LNCaP clone FGC (cell line): Measurements from ENCODE around the gene C1QL1.

Source experiments
- DNase-seq: peaks from one replicate; pipeline ENCODE4 v3.0.0-alpha.2; 2011; ENCODE audit warnings: low read depth
- H3K4me3 ChIP-seq: 2 replicates; pipeline ENCODE4 v1.5.1; 2011; ENCODE audit warnings: mild to moderate bottlenecking, low read depth, low read length, control low read depth
- TF ChIP-seq, protein P1 (sequence below): IDR thresholded peaks from 2 replicates; pipeline ENCODE4 v1.5.1; 2012; ENCODE audit warnings: mild to moderate bottlenecking; ENCODE audit not compliant: control insufficient read depth, insufficient read depth; ENCODE audit errors: extremely low read depth

C1QL1 gene

DNA sequence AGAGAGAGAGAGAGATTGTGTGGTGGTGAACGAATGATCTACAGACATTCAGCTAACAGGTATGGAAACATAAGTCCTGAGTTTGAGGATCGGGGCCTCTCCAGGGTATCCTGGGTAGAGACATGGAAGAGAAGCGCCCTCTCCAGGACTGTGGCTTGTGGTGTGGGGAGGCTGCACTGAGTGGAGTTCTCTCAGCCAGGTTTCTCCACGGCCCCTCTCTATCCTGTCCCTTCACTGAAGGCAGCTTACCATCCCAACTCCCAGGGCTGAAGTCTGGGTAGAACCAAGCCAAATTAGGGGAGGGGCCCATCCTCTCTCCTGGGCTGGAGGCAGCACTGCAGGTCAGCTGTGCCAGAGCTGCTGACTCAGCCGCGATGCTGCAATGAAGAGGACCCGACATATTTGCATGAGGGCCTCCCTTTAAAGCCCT lies 6.2 kb downstream of the C1QL1 start:
- H3K4me3 ChIP-seq = no peak overlapping the region
- DNase-seq = no peak

DNA sequence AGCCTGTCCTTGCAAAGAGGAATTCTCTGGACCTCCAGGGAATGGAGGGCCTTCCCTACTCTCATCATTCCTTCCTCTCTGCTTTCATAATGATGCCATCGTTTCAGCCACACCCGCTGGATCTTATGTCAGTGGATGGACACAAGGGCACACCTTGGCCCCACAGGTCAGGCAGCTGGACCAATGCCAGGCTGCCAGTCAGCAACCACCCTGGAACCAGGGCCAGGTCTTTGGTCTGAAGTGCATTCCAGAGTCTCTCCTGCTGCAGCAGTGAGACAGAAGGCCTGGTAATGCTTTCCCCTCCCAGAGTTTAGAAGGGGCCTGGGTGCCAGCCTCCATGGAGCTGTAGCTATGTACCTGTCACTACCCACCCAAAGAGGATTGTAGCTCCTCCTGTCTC lies 7.4 kb downstream of the C1QL1 start:
- no peak for DNase-seq
- no peak overlapping the region for H3K4me3 ChIP-seq
- TF ChIP-seq, protein P1, sequence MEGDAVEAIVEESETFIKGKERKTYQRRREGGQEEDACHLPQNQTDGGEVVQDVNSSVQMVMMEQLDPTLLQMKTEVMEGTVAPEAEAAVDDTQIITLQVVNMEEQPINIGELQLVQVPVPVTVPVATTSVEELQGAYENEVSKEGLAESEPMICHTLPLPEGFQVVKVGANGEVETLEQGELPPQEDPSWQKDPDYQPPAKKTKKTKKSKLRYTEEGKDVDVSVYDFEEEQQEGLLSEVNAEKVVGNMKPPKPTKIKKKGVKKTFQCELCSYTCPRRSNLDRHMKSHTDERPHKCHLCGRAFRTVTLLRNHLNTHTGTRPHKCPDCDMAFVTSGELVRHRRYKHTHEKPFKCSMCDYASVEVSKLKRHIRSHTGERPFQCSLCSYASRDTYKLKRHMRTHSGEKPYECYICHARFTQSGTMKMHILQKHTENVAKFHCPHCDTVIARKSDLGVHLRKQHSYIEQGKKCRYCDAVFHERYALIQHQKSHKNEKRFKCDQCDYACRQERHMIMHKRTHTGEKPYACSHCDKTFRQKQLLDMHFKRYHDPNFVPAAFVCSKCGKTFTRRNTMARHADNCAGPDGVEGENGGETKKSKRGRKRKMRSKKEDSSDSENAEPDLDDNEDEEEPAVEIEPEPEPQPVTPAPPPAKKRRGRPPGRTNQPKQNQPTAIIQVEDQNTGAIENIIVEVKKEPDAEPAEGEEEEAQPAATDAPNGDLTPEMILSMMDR = no peak

More for the DNA sequence above, 6.2 kb downstream of the C1QL1 start:
- TF ChIP-seq, protein P1 = no peak

DNA sequence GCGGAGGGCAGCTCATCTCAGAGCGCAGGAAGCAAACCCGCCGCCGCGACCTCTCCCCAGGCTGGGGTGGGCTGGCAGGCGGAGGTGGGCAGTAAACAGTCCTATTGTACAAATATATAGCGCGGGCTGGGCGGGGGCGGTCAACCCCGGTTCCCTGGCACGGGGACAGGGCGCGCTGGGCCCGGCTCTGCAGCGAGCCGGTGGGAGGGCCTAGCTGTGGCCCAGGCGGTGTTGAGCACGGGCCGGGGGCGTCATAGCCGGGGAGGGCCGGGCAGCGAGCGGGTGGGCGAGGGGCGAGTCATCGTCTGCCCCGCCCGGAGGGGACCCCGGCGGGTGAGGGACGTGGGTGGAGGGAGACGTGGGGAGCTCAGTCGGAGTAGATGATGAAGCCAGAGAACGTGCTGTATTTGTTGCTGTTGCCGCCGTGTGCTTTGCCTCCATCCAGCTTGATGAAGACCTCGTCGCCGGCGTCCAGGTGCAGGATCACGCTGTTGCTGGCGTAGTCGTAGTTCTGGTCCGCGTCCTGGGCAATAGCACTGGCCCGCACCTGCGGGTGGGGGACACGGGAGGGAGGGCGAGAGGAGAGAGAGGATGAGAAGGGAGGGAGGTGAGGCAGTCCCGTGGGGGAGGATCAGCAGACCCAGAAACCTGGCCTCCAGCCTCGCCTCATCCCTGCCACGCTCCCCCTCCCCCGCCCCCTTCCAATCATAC lies 8.1 kb downstream of the C1QL1 start:
- H3K4me3 ChIP-seq = no peak overlapping the region
- TF ChIP-seq, protein P1 = no peak
- no peak for DNase-seq

DNA sequence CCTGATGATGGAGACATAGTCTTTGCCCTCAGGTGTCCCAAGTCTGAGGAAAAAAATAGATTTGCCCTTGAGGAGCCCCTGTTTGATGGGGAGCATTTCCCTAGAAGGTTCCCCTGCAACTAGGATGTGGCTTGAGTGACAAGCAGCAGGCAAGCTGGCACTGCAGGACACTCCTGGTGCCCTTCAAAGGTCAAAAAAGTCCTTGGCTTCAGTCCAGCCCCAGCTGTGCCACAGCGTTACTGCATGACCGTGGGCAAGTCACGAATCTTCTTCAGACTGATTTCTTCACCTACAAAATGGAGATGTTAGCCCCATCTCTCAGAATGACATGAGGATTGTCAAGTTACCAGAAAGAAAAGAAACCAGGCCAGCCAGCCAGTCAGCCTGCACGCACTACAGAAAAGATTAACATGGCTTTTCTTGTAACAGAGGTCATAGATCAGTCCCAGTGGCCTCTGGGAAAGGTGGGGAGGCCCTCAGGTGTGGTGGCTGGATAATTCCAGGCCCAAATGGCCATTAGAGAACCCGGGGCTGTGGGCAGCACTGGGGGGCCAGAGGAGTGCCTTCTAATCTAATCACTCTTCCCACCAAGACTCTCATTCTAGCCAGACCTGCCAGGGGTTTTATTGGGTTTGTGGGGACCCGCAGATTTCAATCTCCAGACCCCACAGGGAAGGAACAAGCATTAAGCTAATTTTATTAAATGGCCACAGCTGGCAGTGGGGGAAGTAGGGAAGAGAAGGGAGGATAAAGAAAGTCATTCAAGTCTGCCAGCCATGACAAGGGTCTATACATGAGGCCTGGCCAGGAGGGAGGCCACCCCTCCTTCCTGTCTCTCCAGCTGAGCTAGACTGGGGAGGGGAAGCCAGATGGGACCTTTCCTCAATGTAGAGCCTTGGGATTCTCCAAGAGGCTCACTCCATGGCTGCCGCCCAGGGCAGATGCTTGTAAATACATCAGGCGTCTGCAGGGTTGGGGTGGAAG lies 10.8 kb downstream of the C1QL1 start:
- no peak for DNase-seq

DNA sequence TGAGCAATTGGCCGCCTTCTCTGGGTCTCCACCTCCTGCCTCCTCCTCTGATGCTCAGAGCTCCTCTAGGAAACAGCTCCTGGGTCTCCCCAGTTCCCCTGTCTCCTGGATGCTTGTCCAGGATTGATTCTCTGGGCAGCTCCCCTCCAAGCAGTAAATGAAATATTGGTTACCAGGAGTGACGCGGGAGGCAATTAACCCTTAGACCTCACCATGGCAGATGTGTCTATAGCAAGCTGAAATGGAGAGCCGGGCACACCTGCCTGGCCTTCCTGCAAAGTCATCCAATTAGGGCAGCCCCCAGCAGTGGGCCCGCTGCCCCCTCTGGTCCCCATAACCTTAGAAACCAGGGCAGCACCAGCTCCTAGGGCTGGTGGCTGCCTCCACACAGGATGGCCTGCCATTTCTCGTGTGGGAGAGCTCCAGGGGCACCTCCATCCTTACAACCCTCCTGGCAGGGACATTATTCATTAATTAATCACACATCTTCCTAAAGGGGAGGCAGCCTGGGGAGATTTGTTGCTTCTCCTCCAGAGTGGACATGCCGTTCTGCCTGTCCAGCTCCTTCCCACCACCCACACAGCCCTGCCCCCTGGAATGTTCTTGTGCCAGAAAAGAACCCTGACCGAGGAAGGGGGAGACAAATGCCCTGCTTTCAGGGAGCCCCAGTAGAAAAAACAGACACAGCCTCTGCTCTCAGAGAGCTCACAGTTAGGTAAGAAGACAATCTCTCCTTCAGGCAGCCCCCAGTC lies 12.3 kb downstream of the C1QL1 start:
- H3K4me3 ChIP-seq = no peak overlapping the region
- DNase-seq = no peak
- TF ChIP-seq, protein P1 = no peak

More for the DNA sequence above, 10.8 kb downstream of the C1QL1 start:
- TF ChIP-seq, protein P1 = no peak
- no peak overlapping the region for H3K4me3 ChIP-seq

DNA sequence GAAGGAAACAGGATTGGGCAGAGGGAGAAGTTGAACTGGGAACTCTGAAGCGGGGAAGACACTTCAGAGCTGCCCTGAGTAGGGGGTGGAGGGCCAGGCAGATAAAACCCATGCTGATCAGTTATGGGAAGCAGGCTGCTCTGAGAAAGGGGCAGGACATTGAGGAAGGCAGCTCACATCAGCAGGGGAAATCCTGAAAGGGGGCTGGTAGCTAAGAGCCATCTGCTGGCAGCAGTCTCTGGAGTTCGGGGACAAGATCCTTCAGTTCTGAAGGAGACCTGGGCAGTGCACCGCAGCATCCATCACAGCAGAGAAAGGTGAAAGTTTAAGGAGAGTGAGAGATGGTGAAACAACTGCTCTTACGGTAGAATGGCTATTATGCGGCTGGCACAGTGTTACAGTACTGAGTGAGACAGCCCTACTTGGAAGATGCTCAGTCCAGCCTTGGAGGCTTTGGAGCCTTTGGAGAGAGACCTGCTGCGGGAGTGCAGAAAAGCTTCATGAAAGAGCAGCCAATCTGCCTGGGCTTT lies 15.1 kb downstream of the C1QL1 start:
- DNase-seq = no peak
- TF ChIP-seq, protein P1 = no peak
- no peak overlapping the region for H3K4me3 ChIP-seq
